ENCODE measurements around the gene MMAB. TPM values are rescaled to one million over a fixed set of nuclear protein-coding genes. Genes with fewer than 3 reads are reported as not detected.
A peak's percentile ranks its signal among the peaks of the same experiment; 100 is the strongest.

MMAB gene
- total RNA-seq, 2 donors from 2014 or later, result 17.8 to 22.2 TPM

DNA sequence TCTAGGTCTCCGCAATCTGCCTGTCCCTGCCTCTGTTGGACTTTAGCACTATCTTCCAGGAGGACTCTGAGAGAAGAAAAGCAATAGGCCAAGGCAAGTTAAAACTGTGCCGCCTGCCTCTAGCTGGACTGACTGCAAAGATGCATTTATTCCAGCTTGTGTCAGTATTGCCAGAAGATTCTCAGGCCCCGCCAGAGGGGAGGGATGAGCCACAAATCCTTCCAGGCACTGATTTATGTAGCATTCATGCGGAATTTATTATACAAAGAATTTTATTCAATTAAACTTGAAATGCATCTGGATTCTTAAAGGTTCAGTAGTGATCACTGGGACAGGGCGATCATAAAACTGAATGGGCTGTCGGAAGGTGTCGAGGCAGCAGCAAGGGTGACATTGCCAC lies 19.8 kb downstream of the MMAB start:
- Mint-ChIP-seq H3K9me3 (no peaks in the 10 kb centered on the region), H3K36me3 (ENCODE audit: low read depth) (no peaks in the 10 kb centered on the region), H3K27ac (no peak overlapping the region), H3K4me3 (no peak overlapping the region), H3K27me3 (peaks cover 5% of the 10 kb centered on the region), H3K4me1 (no peaks in the 10 kb centered on the region)
- no peak for ATAC-seq (replicated peaks)

DNA sequence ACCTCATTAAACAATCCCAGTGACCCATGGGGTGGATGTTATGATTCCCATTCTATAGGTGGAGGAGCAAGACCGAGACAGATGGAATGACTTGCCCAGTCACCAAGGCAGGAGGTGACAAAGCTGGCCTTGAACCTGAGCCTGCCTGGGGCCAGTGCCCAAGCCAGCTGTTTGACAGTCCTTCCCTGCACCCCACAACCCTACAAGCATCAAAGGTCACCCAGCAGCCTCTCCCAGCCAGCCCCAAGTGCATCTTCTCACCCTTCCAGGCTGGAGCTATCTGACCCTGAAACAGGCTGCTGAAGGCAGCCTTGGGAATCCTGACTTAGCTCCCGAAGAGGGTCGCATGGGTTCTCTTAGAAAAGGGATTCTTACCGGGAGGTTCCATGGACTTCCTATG lies 20.3 kb downstream of the MMAB start:
- H3K4me1 Mint-ChIP-seq, result no peaks in the 10 kb centered on the region
- ATAC-seq (replicated peaks), result no peak
- H3K9me3 Mint-ChIP-seq, result no peaks in the 10 kb centered on the region
- H3K4me3 Mint-ChIP-seq, result no peak overlapping the region
- H3K27ac Mint-ChIP-seq, result no peak overlapping the region
- H3K27me3 Mint-ChIP-seq, result peaks cover 7% of the 10 kb centered on the region
- H3K36me3 Mint-ChIP-seq (ENCODE audit: low read depth), result no peaks in the 10 kb centered on the region

DNA sequence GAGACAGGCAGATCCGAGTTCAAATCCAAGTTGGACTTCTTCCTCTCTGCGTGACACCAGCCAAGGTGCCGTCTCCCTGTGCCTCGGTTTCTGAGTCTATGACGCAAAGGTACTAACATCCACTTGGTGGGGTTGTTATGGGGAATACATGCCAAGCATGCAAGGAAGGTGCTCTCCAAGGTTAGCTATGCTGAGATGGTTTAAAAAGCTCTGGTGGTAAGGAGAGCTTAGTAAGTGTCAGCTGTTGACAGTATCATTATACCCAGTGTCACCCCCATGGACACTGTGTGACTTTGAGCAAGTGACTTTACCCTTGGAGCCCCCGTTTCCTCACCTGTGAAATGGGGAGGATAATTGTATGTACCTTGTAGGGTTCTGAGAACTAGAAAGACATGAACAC lies 22.2 kb downstream of the MMAB start:
- H3K36me3 Mint-ChIP-seq (ENCODE audit: low read depth), result no peaks in the 10 kb centered on the region
- H3K4me1 Mint-ChIP-seq, result no peaks in the 10 kb centered on the region
- H3K27ac Mint-ChIP-seq, result no peak overlapping the region
- H3K4me3 Mint-ChIP-seq, result no peak overlapping the region
- peaks cover 17% of the 10 kb centered on the region for H3K27me3 Mint-ChIP-seq
- no peak for ATAC-seq (replicated peaks)
- no peaks in the 10 kb centered on the region for H3K9me3 Mint-ChIP-seq

- Mint-ChIP-seq H3K9me3 (no peaks in the 10 kb centered on the region), H3K27me3 (peaks cover 17% of the 10 kb centered on the region), H3K4me3 (no peak overlapping the region), H3K27ac (no peak overlapping the region), H3K4me1 (no peaks in the 10 kb centered on the region), H3K36me3 (ENCODE audit: low read depth) (no peaks in the 10 kb centered on the region)
- ATAC-seq (replicated peaks), result no peak
Measured at GRCh38 chr12:109550281-109550680, 23.0 kb downstream of the MMAB start.

- no peak overlapping the region for H3K27ac Mint-ChIP-seq
- no peaks in the 10 kb centered on the region for H3K9me3 Mint-ChIP-seq
Measured at GRCh38 chr12:109549613-109550270, 23.6 kb downstream of the MMAB start.

GRCh38 chr12:109548258-109548657 lies 25.0 kb downstream of the MMAB start:
- no peaks in the 10 kb centered on the region for H3K9me3 Mint-ChIP-seq
- no peaks in the 10 kb centered on the region for H3K36me3 Mint-ChIP-seq (ENCODE audit: low read depth)
- no peak overlapping the region for H3K4me3 Mint-ChIP-seq
- peaks cover 5% of the 10 kb centered on the region for H3K4me1 Mint-ChIP-seq
- no peak for ATAC-seq (replicated peaks)
- H3K27ac Mint-ChIP-seq, result no peak overlapping the region
- H3K27me3 Mint-ChIP-seq, result peaks cover 17% of the 10 kb centered on the region

More at GRCh38 chr12:109549613-109550270, 23.6 kb downstream of the MMAB start:
- peaks cover 4% of the 10 kb centered on the region for H3K4me1 Mint-ChIP-seq
- ATAC-seq (replicated peaks), result no peak
- H3K4me3 Mint-ChIP-seq, result no peak overlapping the region
- no peaks in the 10 kb centered on the region for H3K36me3 Mint-ChIP-seq (ENCODE audit: low read depth)
- H3K27me3 Mint-ChIP-seq, result peaks cover 17% of the 10 kb centered on the region

GRCh38 chr12:109547286-109547685 lies 26.0 kb downstream of the MMAB start:
- Mint-ChIP-seq H3K4me1 (peaks cover 5% of the 10 kb centered on the region), H3K27me3 (peaks cover 17% of the 10 kb centered on the region), H3K27ac (no peak overlapping the region), H3K36me3 (ENCODE audit: low read depth) (no peaks in the 10 kb centered on the region), H3K4me3 (no peak overlapping the region), H3K9me3 (no peaks in the 10 kb centered on the region)
- no peak for ATAC-seq (replicated peaks)

- no peaks in the 10 kb centered on the region for H3K36me3 Mint-ChIP-seq (ENCODE audit: low read depth)
- peaks cover 5% of the 10 kb centered on the region for H3K4me1 Mint-ChIP-seq
- no peaks in the 10 kb centered on the region for H3K9me3 Mint-ChIP-seq
- H3K4me3 Mint-ChIP-seq, result no peak overlapping the region
- no peak for ATAC-seq (replicated peaks)
- H3K27me3 Mint-ChIP-seq, result peaks cover 17% of the 10 kb centered on the region
- no peak overlapping the region for H3K27ac Mint-ChIP-seq
Measured at GRCh38 chr12:109545826-109546225, 27.5 kb downstream of the MMAB start.

GRCh38 chr12:109544955-109545531 lies 28.3 kb downstream of the MMAB start:
- H3K27me3 Mint-ChIP-seq, result peaks cover 17% of the 10 kb centered on the region
- no peak for ATAC-seq (replicated peaks)
- no peaks in the 10 kb centered on the region for H3K36me3 Mint-ChIP-seq (ENCODE audit: low read depth)
- H3K9me3 Mint-ChIP-seq, result no peaks in the 10 kb centered on the region
- H3K27ac Mint-ChIP-seq, result peak overlapping the region; percentile 20
- H3K4me3 Mint-ChIP-seq, result no peak overlapping the region
- peaks cover 5% of the 10 kb centered on the region for H3K4me1 Mint-ChIP-seq

- peaks cover 9% of the 10 kb centered on the region for H3K27me3 Mint-ChIP-seq
- no peak for ATAC-seq (replicated peaks)
Measured at GRCh38 chr12:109542876-109543275, 30.4 kb downstream of the MMAB start.

GRCh38 chr12:109542014-109542413 lies 31.3 kb downstream of the MMAB start:
- H3K4me3 Mint-ChIP-seq, result no peak overlapping the region

More at GRCh38 chr12:109542876-109543275, 30.4 kb downstream of the MMAB start:
- Mint-ChIP-seq H3K4me3 (no peak overlapping the region), H3K36me3 (ENCODE audit: low read depth) (no peaks in the 10 kb centered on the region), H3K9me3 (no peaks in the 10 kb centered on the region), H3K27ac (no peak overlapping the region), H3K4me1 (peaks cover 5% of the 10 kb centered on the region)

DNA sequence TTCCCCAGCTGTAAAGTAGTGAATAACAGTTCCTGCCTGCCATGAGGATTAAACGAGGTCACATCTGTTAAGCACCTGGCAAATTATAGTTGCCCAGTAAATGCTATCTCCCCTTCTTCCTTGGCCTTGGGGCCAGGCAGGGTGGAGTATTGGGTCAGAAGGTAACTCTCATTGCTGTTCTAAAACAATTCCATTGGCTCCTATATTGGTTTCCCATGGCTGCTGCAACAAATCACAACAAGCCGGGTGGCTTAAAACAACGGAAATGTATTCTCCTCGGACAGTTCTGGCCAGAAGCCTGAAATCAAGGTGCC lies 31.9 kb downstream of the MMAB start:
- H3K27ac Mint-ChIP-seq, result no peak overlapping the region
- no peaks in the 10 kb centered on the region for H3K27me3 Mint-ChIP-seq
- no peak for ATAC-seq (replicated peaks)
- H3K36me3 Mint-ChIP-seq (ENCODE audit: low read depth), result no peaks in the 10 kb centered on the region
- H3K4me1 Mint-ChIP-seq, result peaks cover 5% of the 10 kb centered on the region
- H3K9me3 Mint-ChIP-seq, result no peaks in the 10 kb centered on the region
- no peak overlapping the region for H3K4me3 Mint-ChIP-seq

More at GRCh38 chr12:109542014-109542413, 31.3 kb downstream of the MMAB start:
- no peak for ATAC-seq (replicated peaks)
- H3K36me3 Mint-ChIP-seq (ENCODE audit: low read depth), result no peaks in the 10 kb centered on the region
- H3K9me3 Mint-ChIP-seq, result no peaks in the 10 kb centered on the region
- H3K27me3 Mint-ChIP-seq, result peaks cover under 1% of the 10 kb centered on the region
- no peak overlapping the region for H3K27ac Mint-ChIP-seq
- peaks cover 5% of the 10 kb centered on the region for H3K4me1 Mint-ChIP-seq

DNA sequence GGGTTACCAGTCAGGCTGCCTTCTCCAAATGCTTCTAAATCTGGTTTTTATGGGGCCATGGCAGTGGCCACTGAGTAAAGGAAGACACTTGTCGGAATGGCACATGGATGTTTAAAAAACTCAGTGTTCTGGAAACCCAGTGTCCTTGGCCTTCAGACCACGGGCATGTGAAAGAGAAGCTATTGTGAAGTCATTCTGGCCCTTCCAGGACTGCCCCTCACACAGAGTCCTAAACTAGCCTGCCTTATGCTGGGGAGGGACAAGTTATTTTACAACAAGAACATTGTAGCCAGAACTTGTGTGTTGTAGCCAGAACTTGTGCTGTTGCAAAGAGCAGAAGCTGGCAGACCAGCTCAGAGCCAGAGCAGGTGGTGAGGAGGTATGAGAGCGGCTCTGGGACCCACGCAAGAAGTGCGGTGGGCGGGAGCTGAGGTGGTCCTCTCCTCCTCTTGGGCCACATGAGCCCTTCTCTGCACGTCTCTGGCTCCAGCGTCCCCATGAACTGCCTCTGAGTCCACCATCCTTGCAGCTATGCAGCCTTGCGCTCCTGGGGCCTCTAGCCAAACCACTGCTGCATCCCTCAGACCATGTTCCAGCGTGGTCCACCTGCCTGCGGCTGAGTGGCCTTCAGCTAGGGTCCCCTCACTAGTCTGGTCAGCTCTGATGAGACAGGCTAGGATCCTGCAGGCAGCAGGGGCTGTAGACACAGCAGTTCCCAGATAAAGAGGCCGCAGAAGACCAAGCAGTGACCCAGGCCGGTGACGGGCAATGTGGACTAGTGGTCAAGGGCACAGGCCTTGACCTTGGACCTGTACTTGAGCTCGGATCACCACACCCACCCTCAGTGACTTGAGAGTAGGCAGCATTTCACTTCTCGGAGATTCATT lies 32.5 kb downstream of the MMAB start:
- ATAC-seq (replicated peaks), result no peak

GRCh38 chr12:109539508-109539907 lies 33.8 kb downstream of the MMAB start:
- no peak overlapping the region for H3K27ac Mint-ChIP-seq
- H3K4me3 Mint-ChIP-seq, result no peak overlapping the region
- peaks cover 7% of the 10 kb centered on the region for H3K36me3 Mint-ChIP-seq (ENCODE audit: low read depth)
- H3K9me3 Mint-ChIP-seq, result no peaks in the 10 kb centered on the region
- H3K4me1 Mint-ChIP-seq, result no peaks in the 10 kb centered on the region
- no peak for ATAC-seq (replicated peaks)
- no peaks in the 10 kb centered on the region for H3K27me3 Mint-ChIP-seq

More for the DNA sequence above, 32.5 kb downstream of the MMAB start:
- Mint-ChIP-seq H3K4me3 (no peak overlapping the region), H3K27me3 (no peaks in the 10 kb centered on the region), H3K27ac (no peak overlapping the region), H3K9me3 (no peaks in the 10 kb centered on the region), H3K36me3 (ENCODE audit: low read depth) (no peaks in the 10 kb centered on the region), H3K4me1 (peaks cover 5% of the 10 kb centered on the region)

All from activated T-helper 17 cell treated with anti-CD3 and anti-CD28 coated beads, Interleukin-2, amount 50 U/mL, for 72 hours (primary cell).